Neuronal stem cell (in vitro differentiated cells): ENCODE data around the gene TNFSF12. TPM values are rescaled to one million over a fixed set of nuclear protein-coding genes. Genes with fewer than 3 reads are reported as not detected.
"Not testable (repeated sequence)": the region's sequence is repeated elsewhere in the genome, so short reads cannot be mapped to it uniquely, and the experiment has no call there.

ENCODE experiments used
- DNase-seq: peaks from one replicate; pipeline ENCODE4 v3.0.0-alpha.2; 2013; ENCODE audit warnings: low spot score
- H2AFZ ChIP-seq: one replicate; pipeline ENCODE4 v1.6.1; 2013; ENCODE audit warnings: mild to moderate bottlenecking, low read length, inconsistent platforms
- H2AK5ac ChIP-seq: 2 replicates; pipeline ENCODE4 v1.6.1; 2013; ENCODE audit warnings: low read depth, mild to moderate bottlenecking, inconsistent platforms, low read length, moderate library complexity, mixed read lengths
- H2BK120ac ChIP-seq: 2 replicates; pipeline ENCODE4 v1.6.1; 2013; ENCODE audit warnings: low read depth, mild to moderate bottlenecking, inconsistent platforms, low read length, moderate library complexity, mixed read lengths
- H2BK12ac ChIP-seq: one replicate; pipeline ENCODE4 v1.6.1; 2013; ENCODE audit warnings: low read length, inconsistent platforms
- H2BK15ac ChIP-seq: 2 replicates; pipeline ENCODE4 v1.6.1; 2013; ENCODE audit warnings: mild to moderate bottlenecking, low read length, inconsistent platforms, mixed read lengths
- H2BK5ac ChIP-seq: one replicate; pipeline ENCODE4 v1.6.1; 2013; ENCODE audit warnings: inconsistent platforms, mild to moderate bottlenecking, low read length, moderate library complexity
- H3K14ac ChIP-seq: one replicate; pipeline ENCODE4 v1.6.1; 2013; ENCODE audit warnings: low read length, inconsistent platforms
- H3K18ac ChIP-seq: 2 replicates; pipeline ENCODE4 v1.6.1; 2013; ENCODE audit warnings: low read length, inconsistent platforms
- H3K23ac ChIP-seq: 2 replicates; pipeline ENCODE4 v1.6.1; 2013; ENCODE audit warnings: low read depth, mild to moderate bottlenecking, mixed read lengths, low read length, inconsistent platforms; ENCODE audit not compliant: poor library complexity
- H3K27ac ChIP-seq: replicated peaks from 3 replicates; pipeline ENCODE4 v1.5.1; 2013; ENCODE audit warnings: low read length, inconsistent platforms
- H3K27me3 ChIP-seq, 3 experiments: 2 replicates each; pipeline ENCODE4 v1.6.1; 2013; ENCODE audit warnings: low read length in 3 of 3, mild to moderate bottlenecking in 2 of 3, inconsistent platforms in 1 of 3, low read depth in 1 of 3, mixed read lengths in 1 of 3, moderate library complexity in 1 of 3; ENCODE audit not compliant: control insufficient read depth in 3 of 3, insufficient read depth in 3 of 3
- H3K36me3 ChIP-seq, 2 donors: replicated peaks in 1 of 2; 2 replicates each; pipeline ENCODE4 v1.6.1; 2013; ENCODE audit warnings: low read length in 2 of 2; ENCODE audit not compliant: control insufficient read depth in 2 of 2, insufficient read depth in 2 of 2
- H3K4ac ChIP-seq: 2 replicates; pipeline ENCODE4 v1.6.1; 2013; ENCODE audit warnings: inconsistent platforms, mild to moderate bottlenecking, low read length, moderate library complexity
- H3K4me1 ChIP-seq, 2 donors: 1 replicate in 1 of 2; 2 replicates in 1 of 2; pipeline ENCODE4 v1.6.1; 2013; ENCODE audit warnings: low read length in 2 of 2, low read depth in 1 of 2; ENCODE audit not compliant: control insufficient read depth in 2 of 2, insufficient read depth in 1 of 2
- H3K4me2 ChIP-seq: one replicate; pipeline ENCODE4 v1.6.1; 2013; ENCODE audit warnings: mild to moderate bottlenecking, low read length, inconsistent platforms; ENCODE audit not compliant: insufficient read depth, poor library complexity, severe bottlenecking
- H3K4me3 ChIP-seq, 2 donors: 2 replicates each; pipeline ENCODE4 v1.5.1; 2013; ENCODE audit warnings: low read length in 2 of 2, mild to moderate bottlenecking in 2 of 2, inconsistent platforms in 1 of 2, moderate library complexity in 1 of 2
- H3K79me1 ChIP-seq: one replicate; pipeline ENCODE4 v1.6.1; 2013; ENCODE audit warnings: low read depth, mild to moderate bottlenecking, inconsistent platforms, low read length, moderate library complexity
- H3K9ac ChIP-seq: one replicate; pipeline ENCODE4 v1.6.1; 2013; ENCODE audit warnings: mild to moderate bottlenecking, low read depth, low read length, inconsistent platforms; ENCODE audit not compliant: poor library complexity
- H3K9me3 ChIP-seq, 2 donors: replicated peaks in 1 of 2; 2 replicates each; pipeline versions ENCODE3 to v1.6.1; 2013; ENCODE audit warnings: low read length in 2 of 2, mild to moderate bottlenecking in 2 of 2, inconsistent platforms in 1 of 2, low read depth in 1 of 2, mixed read lengths in 1 of 2, moderate library complexity in 1 of 2; ENCODE audit not compliant: control insufficient read depth in 2 of 2, insufficient read depth in 1 of 2
- H4K8ac ChIP-seq: one replicate; pipeline ENCODE4 v1.6.1; 2013; ENCODE audit warnings: low read depth, mild to moderate bottlenecking, inconsistent platforms, low read length, moderate library complexity
- H4K91ac ChIP-seq: one replicate; pipeline ENCODE4 v1.6.1; 2013; ENCODE audit warnings: low read length, low read depth, mild to moderate bottlenecking, inconsistent platforms; ENCODE audit not compliant: poor library complexity
- WGBS, 2 donors: extraction: QIAGEN DNeasy Blood & Tissue Kit; methylation state at CpG; one replicate each; pipeline ENCODE4 v1.1.7; 2013; ENCODE audit warnings: missing lambda C conversion rate in 2 of 2, mixed read lengths in 1 of 2; ENCODE audit not compliant: insufficient read length in 2 of 2, insufficient replicate concordance in 1 of 2; ENCODE audit errors: extremely low coverage in 2 of 2; 5-methylcytosine and 5-hydroxymethylcytosine counted together
- small RNA-seq: library from polyadenylated mRNA; stranded (forward); fragments of <200 nt; extraction: miRNeasy Mini kit (QIAGEN cat#:217004); gene quantifications from one replicate; pipeline ENCODE3, GENCODE V24; 2013; ENCODE audit not compliant: insufficient read depth

TNFSF12 gene

GRCh38 chr17:7597561-7597960, 48.7 kb downstream of the TNFSF12 start:
- H2BK5ac ChIP-seq, DNase-seq, H4K91ac ChIP-seq, H3K9ac ChIP-seq, H2BK15ac ChIP-seq, H3K4me1 ChIP-seq, H2AFZ ChIP-seq, H3K4me3 ChIP-seq, H3K79me1 ChIP-seq, H3K9me3 ChIP-seq, H3K14ac ChIP-seq, H3K18ac ChIP-seq, H3K4me2 ChIP-seq, H3K23ac ChIP-seq, H2BK120ac ChIP-seq, H3K27me3 ChIP-seq, H2AK5ac ChIP-seq, H4K8ac ChIP-seq, H3K27ac ChIP-seq, H2BK12ac ChIP-seq, H3K4ac ChIP-seq: not testable (repeated sequence)
- no CpG with 5 or more reads among the region's 5 CpGs for WGBS, 2 donors
- peaks cover 49 to 92% of the 10 kb centered on the region in 2 donors for H3K36me3 ChIP-seq

GRCh38 chr17:7606280-7606679, 57.4 kb downstream of the TNFSF12 start:
- no peak overlapping the region for H2BK12ac ChIP-seq
- H2BK5ac ChIP-seq: no peak overlapping the region
- H2AFZ ChIP-seq: no peak overlapping the region
- no peak overlapping the region for H3K9ac ChIP-seq
- no CpG with 5 or more reads among the region's 4 CpGs for WGBS, 2 donors
- no peak overlapping the region for H3K4ac ChIP-seq
- no peak overlapping the region for H2AK5ac ChIP-seq
- peaks cover 35 to 86% of the 10 kb centered on the region in 2 donors for H3K36me3 ChIP-seq
- no peak overlapping the region for H3K4me2 ChIP-seq
- no peak overlapping the region for H4K8ac ChIP-seq
- H3K9me3 ChIP-seq: peaks cover 0 to 1% of the 10 kb centered on the region in 2 donors
- H2BK15ac ChIP-seq: no peak overlapping the region
- H3K18ac ChIP-seq: no peak overlapping the region
- no peak overlapping the region for H3K23ac ChIP-seq
- no peaks in the 10 kb centered on the region for H3K27me3 ChIP-seq
- H3K14ac ChIP-seq: no peak overlapping the region
- H3K79me1 ChIP-seq: no peaks in the 10 kb centered on the region
- no peak overlapping the region for H2BK120ac ChIP-seq
- no peak overlapping the region for H3K27ac ChIP-seq
- no peak overlapping the region for H4K91ac ChIP-seq
- H3K4me3 ChIP-seq: no peak overlapping the region
- no peaks in the 10 kb centered on the region for H3K4me1 ChIP-seq
- DNase-seq: no peak

Small RNAs within 50 kb of the gene (small RNA-seq; reads per million reads assigned to genes)
- gene CD68: not detected
- not detected for gene RF00019
- gene SNORA48: not detected
- not detected for gene SNORD10
